ENCODE results near the gene SETX.

SETX gene

DNA sequence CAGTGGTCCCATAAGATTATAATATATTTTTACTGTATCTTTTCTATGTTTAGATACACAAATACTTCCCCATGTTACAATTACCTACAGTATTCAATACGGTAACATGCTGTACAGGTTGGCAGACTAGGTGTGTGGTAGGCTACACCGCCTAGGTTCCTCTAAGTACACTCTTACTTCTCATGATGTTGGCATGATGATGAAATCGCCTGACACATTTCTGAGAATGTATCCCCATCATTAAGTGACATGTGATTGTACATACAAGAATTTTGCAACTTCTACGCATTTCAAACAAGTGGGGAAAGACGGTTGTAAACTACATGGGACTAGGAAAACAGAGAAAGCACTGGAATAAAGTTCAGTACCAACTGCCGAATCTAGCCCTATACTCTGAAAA, 53.3 kb downstream of the SETX start:
- TF ChIP-seq, protein P1, sequence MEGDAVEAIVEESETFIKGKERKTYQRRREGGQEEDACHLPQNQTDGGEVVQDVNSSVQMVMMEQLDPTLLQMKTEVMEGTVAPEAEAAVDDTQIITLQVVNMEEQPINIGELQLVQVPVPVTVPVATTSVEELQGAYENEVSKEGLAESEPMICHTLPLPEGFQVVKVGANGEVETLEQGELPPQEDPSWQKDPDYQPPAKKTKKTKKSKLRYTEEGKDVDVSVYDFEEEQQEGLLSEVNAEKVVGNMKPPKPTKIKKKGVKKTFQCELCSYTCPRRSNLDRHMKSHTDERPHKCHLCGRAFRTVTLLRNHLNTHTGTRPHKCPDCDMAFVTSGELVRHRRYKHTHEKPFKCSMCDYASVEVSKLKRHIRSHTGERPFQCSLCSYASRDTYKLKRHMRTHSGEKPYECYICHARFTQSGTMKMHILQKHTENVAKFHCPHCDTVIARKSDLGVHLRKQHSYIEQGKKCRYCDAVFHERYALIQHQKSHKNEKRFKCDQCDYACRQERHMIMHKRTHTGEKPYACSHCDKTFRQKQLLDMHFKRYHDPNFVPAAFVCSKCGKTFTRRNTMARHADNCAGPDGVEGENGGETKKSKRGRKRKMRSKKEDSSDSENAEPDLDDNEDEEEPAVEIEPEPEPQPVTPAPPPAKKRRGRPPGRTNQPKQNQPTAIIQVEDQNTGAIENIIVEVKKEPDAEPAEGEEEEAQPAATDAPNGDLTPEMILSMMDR (conservative IDR thresholded peaks at IDR 0.05): no peak
- no peak overlapping the region for H3K27ac ChIP-seq

DNA sequence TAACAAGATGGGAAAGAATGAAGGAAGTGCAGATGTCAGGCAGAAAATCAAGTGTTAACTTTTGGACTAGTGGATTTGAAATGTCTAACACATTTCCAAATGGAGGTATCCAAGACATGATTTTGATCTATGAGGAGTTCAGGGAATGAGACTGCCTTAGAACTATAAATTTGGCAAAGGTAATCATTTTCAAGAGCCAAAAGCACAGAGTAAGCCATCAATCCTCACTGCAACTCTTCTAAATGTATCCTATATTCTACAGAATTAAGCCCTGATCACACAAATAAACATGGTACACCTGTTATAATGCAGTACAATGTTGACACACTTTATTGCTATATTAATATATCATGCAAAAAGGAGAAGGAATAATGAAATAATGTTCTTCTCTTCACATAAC, 55.6 kb downstream of the SETX start:
- no peak overlapping the region for H3K27ac ChIP-seq
- TF ChIP-seq, protein P1 (conservative IDR thresholded peaks at IDR 0.05): no peak

DNA sequence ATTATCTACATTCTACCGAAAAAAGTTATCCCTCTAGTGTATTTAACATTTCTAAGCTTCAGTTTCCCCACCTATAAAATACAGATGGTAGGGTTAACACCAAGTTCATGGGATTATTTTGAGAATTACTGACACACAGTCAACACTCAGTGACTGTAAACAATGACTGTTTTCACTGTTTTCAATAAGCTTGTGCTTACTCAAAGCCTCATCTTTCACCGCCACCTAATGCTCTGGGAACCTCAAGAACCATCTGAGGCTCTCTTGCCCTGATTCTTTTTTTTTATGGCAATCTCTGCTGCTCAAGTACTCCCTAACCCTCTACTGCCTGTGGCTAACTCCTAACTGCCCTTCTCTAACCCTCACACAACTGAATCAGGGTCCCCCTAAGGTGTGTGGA, 59.6 kb downstream of the SETX start:
- no peak overlapping the region for H3K27ac ChIP-seq
- TF ChIP-seq, protein P1 (conservative IDR thresholded peaks at IDR 0.05): no peak

DNA sequence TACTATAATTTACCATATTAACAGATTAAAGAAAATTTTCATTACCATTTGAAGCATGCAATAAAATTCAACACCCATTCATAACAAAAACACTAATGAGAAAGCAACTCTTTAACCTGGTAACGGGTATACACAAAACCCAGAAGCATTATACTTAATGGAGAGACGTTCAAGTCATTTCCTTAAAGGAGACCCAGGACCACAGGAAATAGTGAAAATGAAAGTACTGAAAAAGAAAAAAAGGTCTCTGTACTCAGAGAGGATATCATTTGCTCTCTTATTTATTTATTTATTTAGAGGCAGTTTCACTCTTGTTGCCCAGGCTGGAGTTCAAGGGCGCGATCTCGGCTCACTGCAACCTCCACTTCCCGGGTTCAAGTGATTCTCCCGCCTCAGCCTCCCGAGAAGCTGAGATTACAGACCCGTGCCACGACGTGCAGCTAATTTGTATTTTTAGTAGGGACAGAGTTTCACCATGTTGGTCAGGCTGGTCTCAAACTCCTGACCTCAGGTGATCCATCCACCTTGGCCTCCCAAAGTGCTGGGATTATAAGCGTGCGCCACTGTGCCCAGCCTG, 61.6 kb downstream of the SETX start:
- no peak overlapping the region for H3K27ac ChIP-seq

DNA sequence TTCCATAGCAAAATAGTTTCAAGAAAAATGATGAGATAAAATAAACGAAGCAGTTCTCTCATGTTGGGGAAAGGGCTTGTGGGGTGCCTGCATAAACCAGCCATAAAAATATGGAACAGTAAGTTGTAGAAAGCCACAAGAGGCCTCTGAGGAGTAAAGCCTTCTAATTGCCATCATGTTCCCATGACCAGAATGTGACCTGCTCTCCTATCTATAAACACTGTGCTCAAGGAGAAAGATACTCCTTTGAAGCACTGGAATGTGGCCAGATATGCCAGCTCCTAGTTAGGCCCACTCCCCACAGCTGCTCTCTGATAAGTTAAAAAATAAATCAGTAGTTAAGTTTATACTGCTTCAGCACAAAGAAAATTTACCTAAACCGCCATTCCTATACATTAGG, 65.8 kb downstream of the SETX start:
- TF ChIP-seq, protein P1 (conservative IDR thresholded peaks at IDR 0.05): no peak
- peak overlapping the region; percentile 61 for H3K27ac ChIP-seq

More for the DNA sequence above, 61.6 kb downstream of the SETX start:
- TF ChIP-seq, protein P1 (conservative IDR thresholded peaks at IDR 0.05): no peak

DNA sequence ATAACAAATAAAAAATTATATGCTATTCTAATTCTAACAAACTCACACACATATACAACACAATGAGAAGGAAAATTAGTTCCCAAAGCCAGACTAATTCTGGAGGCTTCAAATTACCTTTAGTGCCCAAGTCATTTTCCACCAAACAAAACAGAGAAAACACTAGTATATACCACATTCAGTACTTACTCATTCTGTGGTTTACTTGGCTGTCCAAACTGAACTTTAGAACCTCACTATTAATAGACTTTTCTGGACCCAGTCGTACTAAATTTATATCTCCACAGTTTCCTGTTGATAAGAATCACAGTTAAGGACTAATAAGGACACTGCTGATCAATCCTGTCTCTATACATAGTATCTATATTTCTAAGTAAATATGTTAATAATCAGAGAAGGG, 66.4 kb downstream of the SETX start:
- TF ChIP-seq, protein P1 (conservative IDR thresholded peaks at IDR 0.05): no peak
- peak overlapping the region; percentile 61 for H3K27ac ChIP-seq

DNA sequence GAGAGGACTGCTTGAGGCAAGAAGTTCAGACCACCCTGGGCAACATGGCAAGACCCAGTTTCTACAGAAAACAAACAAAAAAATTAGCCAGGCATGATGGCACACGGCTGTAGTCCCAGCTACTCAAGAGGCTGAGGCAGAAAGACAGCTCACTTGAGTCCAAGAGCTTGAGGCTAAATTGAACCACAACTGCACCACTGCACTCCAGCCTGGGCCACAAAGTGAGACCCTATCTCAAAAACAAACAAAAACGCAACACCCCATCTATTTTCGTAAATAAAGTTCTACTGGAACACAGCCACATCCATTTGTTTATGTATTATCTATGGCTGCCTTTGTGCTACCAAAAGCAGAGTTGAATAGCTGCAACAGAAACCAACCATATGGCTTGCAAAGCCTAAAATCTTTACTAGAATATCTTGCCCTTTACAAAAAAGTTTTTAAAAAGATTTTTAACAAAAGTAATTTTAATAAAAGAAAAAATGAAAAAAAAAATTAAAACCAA, 67.5 kb downstream of the SETX start:
- TF ChIP-seq, protein P1 (conservative IDR thresholded peaks at IDR 0.05): no peak
- H3K27ac ChIP-seq: peak overlapping the region; percentile 61
